T-helper 22 cell (primary cell): ENCODE data around the gene AVEN.

Experiments
- DNase-seq: peaks from one replicate; pipeline ENCODE4 v3.0.0-alpha.2; 2020; ENCODE audit warnings: low read depth

Gene AVEN

DNA sequence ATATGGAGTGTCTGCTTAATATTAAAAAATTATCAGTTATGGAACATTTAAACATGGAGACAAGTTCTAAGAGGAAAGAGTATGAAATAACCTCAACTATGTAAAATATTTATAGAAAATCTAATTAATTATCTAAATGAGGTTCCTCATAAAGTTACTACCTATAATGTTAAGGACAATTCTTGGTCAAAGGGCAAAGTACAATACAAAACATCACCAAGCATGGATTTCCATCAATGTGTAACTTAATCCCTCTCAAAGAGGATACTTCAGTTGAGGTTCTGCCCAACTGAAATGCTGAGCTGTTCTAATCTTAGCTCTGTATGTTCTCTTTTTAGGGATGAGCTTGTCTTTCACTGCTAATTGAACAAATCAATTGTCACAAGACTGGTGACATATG is 126.7 kb downstream of the AVEN start:
- no peak for DNase-seq

DNA sequence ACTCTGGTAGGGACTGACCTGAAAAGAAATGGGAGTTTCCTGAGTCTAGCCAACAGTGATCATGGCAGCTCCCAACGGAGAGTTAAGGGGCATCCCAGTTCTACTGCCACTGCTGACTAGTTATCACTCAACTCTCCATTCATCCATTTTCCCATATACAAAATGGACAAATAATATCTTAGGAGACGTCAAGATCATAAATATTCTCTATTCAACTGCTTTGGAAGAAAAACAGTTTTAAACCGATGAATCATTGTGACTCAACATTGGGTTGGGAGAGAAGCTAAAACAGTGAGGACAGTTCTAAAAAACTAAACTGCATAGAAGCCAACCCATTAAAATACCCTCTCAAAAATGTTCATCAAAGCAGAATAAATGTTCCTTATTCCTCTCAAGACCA is 128.3 kb downstream of the AVEN start:
- no peak for DNase-seq

- no peak for DNase-seq
Measured at GRCh38 chr15:33908406-33908805, 130.6 kb downstream of the AVEN start.

DNA sequence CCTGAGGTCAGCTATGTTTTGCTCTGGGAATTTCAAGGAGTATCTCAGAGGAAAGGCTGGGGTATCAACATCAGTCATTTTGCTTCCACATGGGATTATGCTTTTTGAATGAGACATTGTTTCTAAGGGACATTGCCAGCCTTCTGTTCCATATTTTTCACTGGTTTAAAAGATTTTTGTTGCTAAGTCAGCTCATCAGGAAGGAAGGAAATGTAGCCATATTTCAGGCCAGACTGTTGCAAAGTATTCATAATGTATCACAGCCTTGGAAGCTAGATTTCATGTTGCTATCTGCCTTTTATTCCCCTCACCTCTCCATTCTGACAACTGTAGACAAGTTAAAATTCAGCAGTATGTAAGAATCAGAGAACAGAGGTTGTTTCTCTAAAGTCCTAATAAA is 131.7 kb downstream of the AVEN start:
- no peak for DNase-seq

GRCh38 chr15:33903661-33904060 is 135.3 kb downstream of the AVEN start:
- DNase-seq: no peak

GRCh38 chr15:33902043-33902442 is 137.0 kb downstream of the AVEN start:
- DNase-seq: no peak

GRCh38 chr15:33894193-33894592 is 144.8 kb downstream of the AVEN start:
- no peak for DNase-seq

DNA sequence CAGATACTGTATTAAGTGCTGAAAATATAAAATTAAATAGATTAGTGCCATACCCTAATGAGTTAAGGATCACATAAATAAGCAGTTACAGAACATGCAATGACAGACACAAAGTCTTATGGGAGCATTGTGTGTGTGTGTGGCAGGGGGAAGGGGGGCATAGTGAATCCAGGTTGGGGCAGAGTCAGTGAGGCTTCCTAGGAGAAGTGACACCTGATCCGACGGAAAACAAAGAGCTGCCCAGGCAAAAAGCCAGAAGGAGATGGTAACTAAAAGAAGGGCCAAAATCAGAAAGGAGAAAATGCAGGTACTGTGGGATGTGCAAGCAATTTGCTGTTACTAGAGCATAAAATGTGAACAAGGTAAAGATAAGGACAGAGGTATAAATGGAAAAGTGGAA is 150.8 kb downstream of the AVEN start:
- DNase-seq: no peak

DNA sequence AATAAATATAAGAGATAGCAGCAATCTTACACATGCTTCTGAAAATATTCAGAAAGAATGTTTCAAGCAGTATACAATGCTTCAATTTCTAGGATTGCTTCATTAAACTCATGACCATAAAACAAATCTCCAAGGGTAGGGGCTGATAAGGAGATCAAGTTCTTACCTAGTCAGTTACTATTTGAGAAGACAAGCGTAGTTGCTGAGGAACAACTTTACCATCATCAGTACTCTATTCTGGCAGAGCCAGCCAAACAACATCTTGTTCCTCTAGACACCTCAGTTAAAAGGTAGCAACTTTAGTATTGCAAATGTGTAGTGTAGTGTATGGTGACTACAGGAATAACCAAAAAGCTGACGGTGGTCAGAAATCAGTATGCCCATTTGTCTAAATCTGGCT is 156.1 kb downstream of the AVEN start:
- no peak for DNase-seq

GRCh38 chr15:33874156-33874555 is 164.8 kb downstream of the AVEN start:
- no peak for DNase-seq

DNA sequence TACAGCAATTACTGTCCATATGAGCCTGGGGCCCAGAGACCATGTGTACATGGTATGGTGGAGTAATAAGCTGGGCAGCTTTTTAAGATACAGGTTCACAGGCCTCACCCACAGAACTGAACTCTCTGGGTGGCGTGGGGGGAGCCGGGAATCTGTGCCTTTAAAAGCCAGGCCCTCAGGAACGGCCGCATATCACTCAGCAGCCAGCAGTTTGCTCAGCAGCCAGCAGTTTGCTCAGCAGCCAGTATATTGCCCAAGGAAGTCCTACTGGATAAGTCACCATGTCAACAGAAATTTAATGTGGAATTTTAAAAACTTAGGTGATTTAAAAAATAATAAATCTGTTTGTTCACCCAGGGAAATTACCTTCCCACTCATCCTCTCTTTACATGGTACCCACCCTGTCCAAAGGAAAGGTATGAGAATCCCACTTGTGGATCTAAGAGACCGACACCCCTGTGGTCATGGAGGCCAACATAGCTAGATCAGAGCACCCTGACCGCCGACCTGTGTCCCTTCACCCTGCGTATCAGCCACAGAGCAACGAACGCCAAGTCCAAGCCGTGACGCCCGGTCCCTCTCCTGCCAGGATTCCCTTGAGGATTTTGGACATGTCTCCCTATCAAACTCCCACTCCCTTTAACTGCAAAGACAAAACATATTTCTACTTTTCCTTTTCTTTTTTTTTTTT is 166.4 kb downstream of the AVEN start:
- no peak for DNase-seq

DNA sequence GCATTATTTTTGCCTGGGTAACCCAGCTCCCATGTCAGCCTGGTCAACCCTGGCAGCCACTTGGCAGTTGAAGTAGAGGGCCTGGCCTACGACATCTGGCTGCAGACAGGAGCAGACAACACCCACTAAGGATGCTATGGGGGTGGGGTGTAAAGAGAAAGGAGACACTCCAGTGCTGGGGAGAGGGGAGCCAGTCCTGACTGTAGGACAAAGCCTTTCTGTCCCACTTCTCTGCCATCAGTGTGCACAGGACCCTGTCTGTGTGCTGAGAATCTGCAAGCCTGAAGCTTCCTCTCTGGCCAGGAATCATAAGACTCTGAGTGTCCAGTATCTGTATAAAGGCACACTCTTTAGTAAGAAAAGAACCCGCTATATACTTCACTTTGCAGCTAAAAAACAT is 167.0 kb downstream of the AVEN start:
- DNase-seq: no peak

GRCh38 chr15:33866101-33866737 is 172.8 kb downstream of the AVEN start:
- no peak for DNase-seq

- DNase-seq: no peak
Measured at GRCh38 chr15:33865416-33865815, 173.6 kb downstream of the AVEN start.

GRCh38 chr15:33864360-33865075 is 174.5 kb downstream of the AVEN start:
- no peak for DNase-seq

GRCh38 chr15:33860754-33861153 is 178.2 kb downstream of the AVEN start:
- DNase-seq: no peak

GRCh38 chr15:33859992-33860545 is 178.9 kb downstream of the AVEN start:
- no peak for DNase-seq

DNA sequence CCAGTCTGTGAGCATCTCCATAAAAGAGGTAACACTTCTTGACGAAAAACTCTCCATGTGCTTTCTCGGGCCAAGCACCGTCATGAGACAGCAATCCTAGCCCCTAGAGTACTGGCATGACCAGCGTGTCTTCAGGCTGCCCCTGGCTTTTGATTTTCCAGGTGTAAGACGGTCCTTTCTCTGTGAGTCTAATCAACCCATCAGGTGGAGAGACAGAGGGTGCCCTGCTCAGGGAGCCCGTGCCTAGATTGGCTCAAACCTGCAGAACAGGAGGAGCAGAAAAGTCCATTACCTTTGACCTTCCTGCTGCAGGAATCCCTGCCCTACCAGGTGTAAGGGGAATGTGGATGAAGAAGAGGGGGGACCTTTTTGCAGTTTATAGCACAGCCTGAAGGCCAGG is 180.2 kb downstream of the AVEN start:
- no peak for DNase-seq

DNA sequence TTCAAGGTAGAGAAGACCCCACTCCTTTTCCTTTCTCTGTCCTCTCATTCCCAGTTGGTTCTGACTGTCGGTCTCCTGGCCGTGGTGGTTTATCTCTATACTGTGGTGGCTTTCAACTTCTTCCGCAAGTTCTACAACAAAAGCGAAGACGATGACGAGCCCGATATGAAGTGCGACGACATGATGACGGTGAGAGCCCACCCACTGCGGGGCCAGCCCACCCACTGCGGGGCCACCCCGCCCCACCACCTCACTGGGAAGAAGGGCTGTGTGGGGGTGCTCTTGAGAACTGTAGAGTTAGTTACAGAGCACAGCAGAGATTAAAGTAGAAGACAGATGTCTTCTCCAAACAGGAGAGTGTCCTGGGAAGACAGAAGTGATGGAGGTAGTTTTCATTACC is 181.3 kb downstream of the AVEN start:
- no peak for DNase-seq

GRCh38 chr15:33852570-33852969 is 186.4 kb downstream of the AVEN start:
- DNase-seq: no peak

DNA sequence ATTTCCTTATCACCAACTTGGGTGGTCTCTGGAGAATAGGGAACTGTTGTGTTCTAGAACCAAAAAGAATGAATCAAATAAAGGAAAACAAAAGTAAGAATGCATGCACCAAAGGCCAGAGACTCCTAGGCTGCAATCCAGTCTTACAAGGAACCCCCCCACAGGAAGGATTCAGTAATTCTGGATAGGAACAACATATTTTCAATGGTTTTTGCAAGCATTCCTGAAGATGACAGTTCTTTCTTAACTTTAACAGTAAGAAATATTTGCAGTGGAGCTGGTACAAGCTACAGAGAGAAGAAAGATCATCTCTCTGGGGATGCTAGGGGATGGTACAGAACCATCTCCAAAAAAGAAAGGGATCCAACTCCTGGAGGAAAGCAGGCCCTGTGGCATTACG is 186.9 kb downstream of the AVEN start:
- DNase-seq: no peak

- DNase-seq: no peak
Measured at GRCh38 chr15:33851079-33851478, 187.9 kb downstream of the AVEN start.

DNA sequence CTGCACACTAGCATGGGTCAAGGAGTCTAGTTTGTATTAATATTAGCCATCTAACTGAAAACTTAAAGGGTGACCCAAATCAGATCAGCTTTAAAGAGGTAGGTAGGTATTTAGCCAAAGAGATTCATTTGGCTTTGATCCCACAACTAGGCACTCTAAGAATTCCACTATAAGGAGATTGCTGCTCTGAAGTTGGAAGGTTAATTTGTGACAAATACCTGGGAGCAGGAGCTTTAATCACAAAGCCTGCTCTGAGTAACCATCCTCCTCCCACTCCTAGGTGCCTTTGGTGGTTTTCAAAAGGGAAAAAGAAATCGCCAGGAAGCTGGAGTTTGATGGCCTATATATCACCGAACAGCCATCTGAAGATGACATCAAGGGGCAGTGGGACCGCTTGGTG is 191.0 kb downstream of the AVEN start:
- DNase-seq: no peak
